ENCODE measurements around the gene PLCH1.

The PLCH1 gene

GRCh38 chr3:155617346-155617925 lies 127.4 kb downstream of the PLCH1 start:
- TF ChIP-seq CTCF (IDR thresholded peaks at IDR 0.05), result no peak

GRCh38 chr3:155611456-155611855 lies 133.4 kb downstream of the PLCH1 start:
- no peak for TF ChIP-seq CTCF (IDR thresholded peaks at IDR 0.05)

- TF ChIP-seq CTCF (IDR thresholded peaks at IDR 0.05), result no peak
Observed at GRCh38 chr3:155609586-155609985, 135.3 kb downstream of the PLCH1 start.

GRCh38 chr3:155608228-155608920 lies 136.5 kb downstream of the PLCH1 start:
- no peak for TF ChIP-seq CTCF (IDR thresholded peaks at IDR 0.05)

GRCh38 chr3:155607761-155608160 lies 137.1 kb downstream of the PLCH1 start:
- TF ChIP-seq CTCF (IDR thresholded peaks at IDR 0.05), result no peak

- no peak for TF ChIP-seq CTCF (IDR thresholded peaks at IDR 0.05)
Observed at GRCh38 chr3:155605571-155605970, 139.3 kb downstream of the PLCH1 start.

GRCh38 chr3:155604967-155605366 lies 139.9 kb downstream of the PLCH1 start:
- no peak for TF ChIP-seq CTCF (IDR thresholded peaks at IDR 0.05)

Data from LNCAP (cell line).